AG04449 (cell line): ENCODE measurements around the gene CCL11.
"Not testable (repeated sequence)": the region's sequence is repeated elsewhere in the genome, so short reads cannot be mapped to it uniquely, and the experiment has no call there.

Source experiments
- CTCF ChIA-PET: fragments of 350-600 bp; formaldehyde crosslinking; extraction: SDS; loops from one replicate; lab custom pipeline; 2021; ENCODE audit warnings: antibody characterized with exemption; lab: Yijun Ruan, JAX
- POLR2A ChIA-PET: fragments of 400-600, 350-600 bp; formaldehyde crosslinking; extraction: SDS; loops from one replicate; lab custom pipeline; 2020; ENCODE audit warnings: antibody characterized with exemption, inconsistent platforms; lab: Yijun Ruan, JAX
- DNase-seq: peaks from one replicate; pipeline ENCODE4 v3.0.0-alpha.2; 2010; ENCODE audit warnings: low read depth, low spot score
- H3K4me3 ChIP-seq: 2 replicates; pipeline ENCODE4 v1.5.1; 2011; ENCODE audit warnings: low read depth, mild to moderate bottlenecking, control low read depth, low read length
- CTCF ChIP-seq: IDR thresholded peaks from one replicate; pipeline ENCODE4 v1.5.1; 2011; ENCODE audit warnings: mild to moderate bottlenecking, moderate library complexity, low read length, control low read depth, inconsistent platforms; ENCODE audit not compliant: insufficient read depth; ENCODE audit errors: missing control alignments

Gene CCL11

GRCh38 chr17:34312080-34312479 lies 26.5 kb downstream of the CCL11 start:
- CTCF ChIA-PET, result interaction anchor here (1.0 to 14.9 kb wide), 4 partner anchors 8 to 110 kb away, joined by 3 to 183 read pairs (median 84); partner anchors contain the start of gene CCL1
- TF ChIP-seq CTCF, result no peak
- DNase-seq, result peak; percentile 52
- POLR2A ChIA-PET, result no interaction called here
- no peak overlapping the region for H3K4me3 ChIP-seq

- no peak for TF ChIP-seq CTCF
- ChIA-PET POLR2A (no interaction called here), CTCF (interaction anchor here (0.5 to 14.9 kb wide), 5 partner anchors 9 to 116 kb away, joined by 3 to 183 read pairs (median 5); partner anchors contain the start of gene CCL1)
Measured at GRCh38 chr17:34313164-34313563, 27.6 kb downstream of the CCL11 start.

GRCh38 chr17:34314279-34314678 lies 28.7 kb downstream of the CCL11 start:
- ChIA-PET CTCF (interaction anchor here (1.3 to 14.9 kb wide), 3 partner anchors 45 to 114 kb away, joined by 3 to 163 read pairs (median 7); partner anchors contain the start of gene CCL1), POLR2A (no interaction called here)
- no peak overlapping the region for H3K4me3 ChIP-seq
- no peak for TF ChIP-seq CTCF
- DNase-seq, result no peak

More at GRCh38 chr17:34313164-34313563, 27.6 kb downstream of the CCL11 start:
- no peak overlapping the region for H3K4me3 ChIP-seq
- no peak for DNase-seq

GRCh38 chr17:34318474-34318873 lies 32.9 kb downstream of the CCL11 start:
- POLR2A ChIA-PET, result no interaction called here
- no peak for TF ChIP-seq CTCF
- no peak overlapping the region for H3K4me3 ChIP-seq
- CTCF ChIA-PET, result interaction anchor here (0.6 to 8.8 kb wide), 3 partner anchors 13 to 118 kb away, joined by 3 to 50 read pairs (median 8); no protein-coding TSS in a partner anchor
- DNase-seq, result no peak

GRCh38 chr17:34319039-34319483 lies 33.5 kb downstream of the CCL11 start, which contains the start of gene CCL8:
Gene CCL8, plus strand, starts transcription at chr17:34319435. Its CDS starts 67 bp downstream, at chr17:34319502.
- no peak within 1 kb of the TSS for H3K4me3 ChIP-seq
- ChIA-PET POLR2A (no interaction called here), CTCF (interaction anchor here (0.6 to 8.8 kb wide), 4 partner anchors 14 to 119 kb away, joined by 3 to 50 read pairs (median 6); no protein-coding TSS in a partner anchor)

GRCh38 chr17:34321964-34322363 lies 36.4 kb downstream of the CCL11 start:
- TF ChIP-seq CTCF, result no peak
- no peak for DNase-seq
- no peak overlapping the region for H3K4me3 ChIP-seq
- ChIA-PET POLR2A (no interaction called here), CTCF (interaction anchor here (0.8 to 8.8 kb wide), 5 partner anchors 11 to 121 kb away, joined by 3 to 50 read pairs (median 5); no protein-coding TSS in a partner anchor)

More at GRCh38 chr17:34319039-34319483, 33.5 kb downstream of the CCL11 start, which contains the start of gene CCL8:
- no peak for DNase-seq
- TF ChIP-seq CTCF, result no peak

GRCh38 chr17:34327580-34327979 lies 42.0 kb downstream of the CCL11 start:
- DNase-seq, POLR2A ChIA-PET, H3K4me3 ChIP-seq: not testable (repeated sequence)
- CTCF ChIA-PET, result interaction anchor here (3.1 kb wide), 1 partner anchor 33 kb away, joined by 29 read pairs; no protein-coding TSS in a partner anchor
